HEK293 (cell line): ENCODE results near the gene ARL15.

ENCODE experiments used
- CTCF ChIA-PET: fragments of 350-600 bp; formaldehyde crosslinking; extraction: SDS; loops from one replicate; lab custom pipeline; 2021; ENCODE audit warnings: antibody characterized with exemption; lab: Yijun Ruan, JAX
- POLR2A ChIA-PET: fragments of 300-600 bp; formaldehyde crosslinking; extraction: SDS; loops from one replicate; lab custom pipeline; 2020; ENCODE audit warnings: antibody characterized with exemption, inconsistent platforms; lab: Yijun Ruan, JAX
- H3K27ac ChIP-seq: fragments of 200-500 bp; sonication (Bioruptor generic); 2 replicates; pipeline ENCODE4 v1.5.1; 2014; ENCODE audit warnings: low read depth, low read length, control low read depth, inconsistent platforms; ENCODE audit errors: extremely low read depth
- H3K36me3 ChIP-seq, 2 experiments: fragments of 200-500 bp in 1 of 2; sonication (Bioruptor generic) in 1 of 2; 1 replicate in 1 of 2; 2 replicates in 1 of 2; pipeline ENCODE4 v1.5.1; 2014 to 2017; ENCODE audit warnings: inconsistent platforms in 2 of 2, low read length in 2 of 2; ENCODE audit not compliant: control insufficient read depth in 2 of 2, insufficient read depth in 1 of 2
- H3K4me1 ChIP-seq: fragments of 200-500 bp; sonication (Bioruptor generic); 2 replicates; pipeline ENCODE4 v1.5.1; 2014; ENCODE audit warnings: mild to moderate bottlenecking, low read length, inconsistent platforms; ENCODE audit not compliant: control insufficient read depth, insufficient read depth
- H3K4me3 ChIP-seq: 2 replicates; pipeline ENCODE4 v1.5.1; 2011; ENCODE audit warnings: low read depth, mild to moderate bottlenecking, control low read depth, low read length, moderate library complexity
- H3K9me3 ChIP-seq: fragments of 200-500 bp; sonication (Bioruptor generic); 2 replicates; pipeline ENCODE4 v1.5.1; 2014; ENCODE audit warnings: low read depth, low read length, inconsistent platforms; ENCODE audit not compliant: control insufficient read depth, insufficient read depth
- EGR2 ChIP-seq: fragments of 450-650 bp; formaldehyde crosslinking; IDR thresholded peaks from 2 replicates; pipeline ENCODE4 v1.5.1; 2016; ENCODE audit warnings: low read depth, missing biosample characterization, missing genetic modification characterization
- GFI1B ChIP-seq: fragments of 450-650 bp; formaldehyde crosslinking; IDR thresholded peaks from 2 replicates; pipeline ENCODE4 v1.5.1; 2016; ENCODE audit warnings: missing biosample characterization, missing genetic modification characterization
- OSR2 ChIP-seq: fragments of 450-650 bp; formaldehyde crosslinking; IDR thresholded peaks from 2 replicates; pipeline ENCODE4 v1.5.1; 2016; ENCODE audit warnings: missing biosample characterization, missing genetic modification characterization
- PRDM1 ChIP-seq: fragments of 450-650 bp; formaldehyde crosslinking; IDR thresholded peaks from 2 replicates; pipeline ENCODE4; 2016; ENCODE audit warnings: missing biosample characterization, missing genetic modification characterization
- SP7 ChIP-seq: fragments of 450-650 bp; formaldehyde crosslinking; IDR thresholded peaks from 2 replicates; pipeline ENCODE4 v1.5.1; 2016; ENCODE audit warnings: missing biosample characterization, missing genetic modification characterization
- ZBTB1 ChIP-seq: fragments of 450-650 bp; formaldehyde crosslinking; IDR thresholded peaks from 2 replicates; pipeline ENCODE4 v1.5.1; 2016; ENCODE audit warnings: missing biosample characterization, missing genetic modification characterization
- ZBTB17 ChIP-seq: fragments of 450-650 bp; formaldehyde crosslinking; IDR thresholded peaks from 2 replicates; pipeline ENCODE4 v1.5.1; 2016; ENCODE audit warnings: missing biosample characterization, missing genetic modification characterization
- ZNF10 ChIP-seq: fragments of 450-650 bp; formaldehyde crosslinking; IDR thresholded peaks from 2 replicates; pipeline ENCODE4 v1.5.1; 2017; ENCODE audit warnings: missing biosample characterization, missing genetic modification characterization
- ZNF335 ChIP-seq: fragments of 450-650 bp; formaldehyde crosslinking; conservative IDR thresholded peaks from 2 replicates; pipeline ENCODE4 v1.5.1; 2016; ENCODE audit warnings: missing biosample characterization, missing genetic modification characterization
- ZNF391 ChIP-seq: fragments of 450-650 bp; formaldehyde crosslinking; IDR thresholded peaks from 2 replicates; pipeline ENCODE4 v1.5.1; 2016; ENCODE audit warnings: low read depth, missing biosample characterization, missing genetic modification characterization, borderline replicate concordance
- ZNF626 ChIP-seq: fragments of 450-650 bp; sonication (Bioruptor Pico); formaldehyde crosslinking; IDR thresholded peaks from 2 replicates; pipeline ENCODE4 v1.5.1; 2018; ENCODE audit warnings: missing biosample characterization, missing genetic modification characterization, inconsistent platforms
- ZNF768 ChIP-seq: fragments of 450-650 bp; formaldehyde crosslinking; IDR thresholded peaks from 2 replicates; pipeline ENCODE4 v1.5.1; 2018; ENCODE audit warnings: missing biosample characterization, mild to moderate bottlenecking, missing genetic modification characterization
- TF ChIP-seq, protein P1 (sequence below): fragments of 450-650 bp; formaldehyde crosslinking; IDR thresholded peaks from 2 replicates; pipeline ENCODE4 v1.5.1; 2017; ENCODE audit warnings: missing biosample characterization, missing genetic modification characterization
- TF ChIP-seq, protein P2 (sequence below): fragments of 450-650 bp; formaldehyde crosslinking; IDR thresholded peaks from 2 replicates; pipeline ENCODE4 v1.5.1; 2016; ENCODE audit warnings: missing biosample characterization, missing genetic modification characterization

Gene ARL15

DNA sequence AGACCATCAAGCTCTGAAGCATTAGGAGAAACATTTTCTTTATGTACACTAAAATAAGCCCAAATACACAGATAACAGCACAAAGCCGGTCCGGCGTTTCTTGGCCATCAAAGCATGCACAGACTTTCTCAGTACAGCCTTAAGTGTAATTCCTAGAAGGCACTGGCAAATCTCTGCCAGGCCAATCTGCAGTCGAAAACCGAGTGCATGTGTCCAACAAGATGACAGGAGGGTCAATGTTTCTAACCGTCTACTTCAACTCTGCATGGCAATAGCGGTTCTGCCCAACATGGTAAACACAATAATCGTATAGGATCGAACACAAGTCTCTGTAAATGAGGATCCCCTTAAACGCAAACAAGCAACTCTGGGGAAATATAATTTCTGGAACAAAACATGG is 1.1 kb downstream of the ARL15 start:
- H3K36me3 ChIP-seq = no peaks in the 10 kb centered on the region
- peaks cover 11% of the 10 kb centered on the region for H3K4me1 ChIP-seq
- peak overlapping the region; percentile 97 for H3K4me3 ChIP-seq
- POLR2A ChIA-PET = interaction anchor here (0.6 to 4.1 kb wide), 5 partner anchors 14 to 646 kb away, joined by 3 to 49 read pairs (median 14); no protein-coding TSS in a partner anchor
- 0 out of 2 replicates have a peak, but pooled peaks have one; percentile 5 for TF ChIP-seq GFI1B (tag by site-specific recombination)
- no peak for TF ChIP-seq ZNF391
- peak; percentile 13 for TF ChIP-seq ZNF335 (tag by site-specific recombination)
- TF ChIP-seq ZBTB17 (tag by site-specific recombination) = peak; percentile 92
- TF ChIP-seq, protein P1, sequence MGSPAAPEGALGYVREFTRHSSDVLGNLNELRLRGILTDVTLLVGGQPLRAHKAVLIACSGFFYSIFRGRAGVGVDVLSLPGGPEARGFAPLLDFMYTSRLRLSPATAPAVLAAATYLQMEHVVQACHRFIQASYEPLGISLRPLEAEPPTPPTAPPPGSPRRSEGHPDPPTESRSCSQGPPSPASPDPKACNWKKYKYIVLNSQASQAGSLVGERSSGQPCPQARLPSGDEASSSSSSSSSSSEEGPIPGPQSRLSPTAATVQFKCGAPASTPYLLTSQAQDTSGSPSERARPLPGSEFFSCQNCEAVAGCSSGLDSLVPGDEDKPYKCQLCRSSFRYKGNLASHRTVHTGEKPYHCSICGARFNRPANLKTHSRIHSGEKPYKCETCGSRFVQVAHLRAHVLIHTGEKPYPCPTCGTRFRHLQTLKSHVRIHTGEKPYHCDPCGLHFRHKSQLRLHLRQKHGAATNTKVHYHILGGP (tag by site-specific recombination) = peak; percentile 94
- no peaks in the 10 kb centered on the region for H3K9me3 ChIP-seq
- peak overlapping the region; percentile 86; the same call in 1 of the 2 replicates for H3K27ac ChIP-seq
- CTCF ChIA-PET = interaction anchor here (0.9 to 1.5 kb wide), 2 partner anchors 65 to 110 kb away, joined by 3 to 9 read pairs; no protein-coding TSS in a partner anchor

DNA sequence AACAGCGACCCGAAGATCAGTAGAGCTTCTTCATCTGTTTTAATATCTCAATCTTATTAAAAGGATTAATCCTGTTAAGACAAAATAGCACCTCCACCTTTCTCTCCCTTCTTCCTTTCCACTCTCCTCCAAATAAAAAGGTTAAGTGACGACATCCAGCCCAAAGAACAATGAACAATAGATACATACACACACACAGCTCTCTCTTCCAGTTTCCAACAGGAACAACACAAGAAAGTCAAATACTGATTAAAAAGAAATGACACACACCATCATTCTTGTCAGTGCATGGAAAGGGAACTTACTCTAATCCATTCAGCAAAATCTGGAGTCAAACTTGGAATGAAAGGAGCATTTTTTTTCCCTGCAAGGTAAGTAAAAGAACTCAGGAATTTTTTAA is 2.8 kb downstream of the ARL15 start:
- Histone ChIP-seq H3K4me1 (peaks cover 18% of the 10 kb centered on the region), H3K27ac (no peak overlapping the region), H3K9me3 (no peaks in the 10 kb centered on the region), H3K36me3 (no peaks in the 10 kb centered on the region)
- POLR2A ChIA-PET = no interaction called here
- CTCF ChIA-PET = interaction anchor here (1.0 kb wide), 2 partner anchors 120 to 852 kb away, joined by 3 read pairs; partner anchors contain the start of gene GPX8
- TF ChIP-seq ZBTB1 (tag by site-specific recombination) = no peak
- peak; percentile 93 for TF ChIP-seq PRDM1 (tag by site-specific recombination)
- TF ChIP-seq, all 188 proteins: peak for 1
- H3K4me3 ChIP-seq = no peak overlapping the region

DNA sequence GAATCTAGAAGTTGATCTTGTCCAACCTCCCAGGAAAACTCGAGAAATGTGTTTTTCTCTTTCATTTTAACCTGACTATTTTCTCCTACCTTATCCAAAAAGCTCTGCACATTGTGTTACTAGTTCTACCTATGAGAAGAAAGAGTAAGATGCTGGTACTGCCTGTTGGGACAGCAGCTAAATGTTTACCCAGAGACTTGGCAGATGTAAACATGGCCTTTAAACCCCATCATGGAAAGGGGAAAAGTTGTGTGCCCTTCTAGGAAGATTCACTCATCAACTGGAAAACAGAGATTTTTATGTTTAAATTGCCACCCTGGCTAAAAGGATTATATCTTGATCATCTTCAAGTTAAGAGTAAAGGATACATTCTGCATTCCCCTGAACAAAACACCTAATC is 3.5 kb downstream of the ARL15 start:
- Histone ChIP-seq H3K4me3 (no peak overlapping the region), H3K9me3 (no peaks in the 10 kb centered on the region), H3K4me1 (peaks cover 24% of the 10 kb centered on the region), H3K36me3 (no peaks in the 10 kb centered on the region), H3K27ac (no peak overlapping the region)
- TF ChIP-seq, protein P2, sequence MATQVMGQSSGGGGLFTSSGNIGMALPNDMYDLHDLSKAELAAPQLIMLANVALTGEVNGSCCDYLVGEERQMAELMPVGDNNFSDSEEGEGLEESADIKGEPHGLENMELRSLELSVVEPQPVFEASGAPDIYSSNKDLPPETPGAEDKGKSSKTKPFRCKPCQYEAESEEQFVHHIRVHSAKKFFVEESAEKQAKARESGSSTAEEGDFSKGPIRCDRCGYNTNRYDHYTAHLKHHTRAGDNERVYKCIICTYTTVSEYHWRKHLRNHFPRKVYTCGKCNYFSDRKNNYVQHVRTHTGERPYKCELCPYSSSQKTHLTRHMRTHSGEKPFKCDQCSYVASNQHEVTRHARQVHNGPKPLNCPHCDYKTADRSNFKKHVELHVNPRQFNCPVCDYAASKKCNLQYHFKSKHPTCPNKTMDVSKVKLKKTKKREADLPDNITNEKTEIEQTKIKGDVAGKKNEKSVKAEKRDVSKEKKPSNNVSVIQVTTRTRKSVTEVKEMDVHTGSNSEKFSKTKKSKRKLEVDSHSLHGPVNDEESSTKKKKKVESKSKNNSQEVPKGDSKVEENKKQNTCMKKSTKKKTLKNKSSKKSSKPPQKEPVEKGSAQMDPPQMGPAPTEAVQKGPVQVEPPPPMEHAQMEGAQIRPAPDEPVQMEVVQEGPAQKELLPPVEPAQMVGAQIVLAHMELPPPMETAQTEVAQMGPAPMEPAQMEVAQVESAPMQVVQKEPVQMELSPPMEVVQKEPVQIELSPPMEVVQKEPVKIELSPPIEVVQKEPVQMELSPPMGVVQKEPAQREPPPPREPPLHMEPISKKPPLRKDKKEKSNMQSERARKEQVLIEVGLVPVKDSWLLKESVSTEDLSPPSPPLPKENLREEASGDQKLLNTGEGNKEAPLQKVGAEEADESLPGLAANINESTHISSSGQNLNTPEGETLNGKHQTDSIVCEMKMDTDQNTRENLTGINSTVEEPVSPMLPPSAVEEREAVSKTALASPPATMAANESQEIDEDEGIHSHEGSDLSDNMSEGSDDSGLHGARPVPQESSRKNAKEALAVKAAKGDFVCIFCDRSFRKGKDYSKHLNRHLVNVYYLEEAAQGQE (tag by site-specific recombination) = 0 out of 2 replicates have a peak, but pooled peaks have one; percentile 38
- no peak for TF ChIP-seq EGR2 (tag by site-specific recombination)
- no peak for TF ChIP-seq OSR2 (tag by site-specific recombination)
- TF ChIP-seq ZNF768 (tag by site-specific recombination) = no peak
- no peak for TF ChIP-seq SP7 (tag by site-specific recombination)
- TF ChIP-seq PRDM1 (tag by site-specific recombination) = peak; percentile 52
- TF ChIP-seq ZNF10 = no peak
- no peak for TF ChIP-seq ZNF626 (tag by site-specific recombination)
- ChIA-PET CTCF (interaction anchor here (0.7 to 1.0 kb wide), 4 partner anchors 34 to 182 kb away, joined by 3 to 4 read pairs (median 3); no protein-coding TSS in a partner anchor), POLR2A (no interaction called here)
